ENCODE results near the gene RASGRP3. TPM values are rescaled to one million over a fixed set of nuclear protein-coding genes. Genes with fewer than 3 reads are reported as not detected.

The RASGRP3 gene
- total and polyA plus RNA-seq, 9 of the 15 experiments (the other 6 are each of a cell fraction or from before 2014, with no cell fraction given): 0.18 to 1.7 (median 1.2) TPM

- TF ChIP-seq PKNOX1 (IDR thresholded peaks at IDR 0.05): peak; percentile 83
- no peak for TF ChIP-seq PHF8 (IDR thresholded peaks at IDR 0.05; ENCODE audit: borderline replicate concordance, low read length)
- TF ChIP-seq TAL1 (IDR thresholded peaks at IDR 0.05): peak; percentile 65
- no peak for TF ChIP-seq KHSRP (IDR thresholded peaks at IDR 0.05)
- 0 out of 4 replicates have a peak, but pooled peaks of 1 of the 2 experiments have one; percentile 21 for TF ChIP-seq RAD21 (CRISPR knock-in tag; conservative IDR thresholded peaks at IDR 0.05 in 1 of 2, IDR thresholded peaks at IDR 0.05 in 1 of 2)
- no peak for TF ChIP-seq ZSCAN29 (IDR thresholded peaks at IDR 0.05)
- TF ChIP-seq TCF15 (CRISPR knock-in tag; IDR thresholded peaks at IDR 0.05): no peak
- TF ChIP-seq ZNF592 (IDR thresholded peaks at IDR 0.05): peak; percentile 17; the same call in 1 of the 2 replicates
- TF ChIP-seq ZNF133 (CRISPR knock-in tag; IDR thresholded peaks at IDR 0.05): no peak
- TF ChIP-seq RBFOX2 (IDR thresholded peaks at IDR 0.05; ENCODE audit: low read depth, low read length): peak; percentile 47; the same call in 1 of the 2 replicates
- TF ChIP-seq ZNF197 (CRISPR knock-in tag; IDR thresholded peaks at IDR 0.05; ENCODE audit: low read depth): 0 out of 2 replicates have a peak, but pooled peaks have one; percentile 37
- no peak for TF ChIP-seq KLF16 (IDR thresholded peaks at IDR 0.05)
- no peak for TF ChIP-seq ZNF41 (CRISPR knock-in tag; conservative IDR thresholded peaks at IDR 0.05)
- TF ChIP-seq FOXK1 (CRISPR knock-in tag; IDR thresholded peaks at IDR 0.05; ENCODE audit: borderline replicate concordance): no peak
- TF ChIP-seq SMARCE1 (IDR thresholded peaks at IDR 0.05): peak; percentile 75; the same call in 1 of the 2 replicates
- peak; percentile 4; the same call in 1 of the 2 replicates for TF ChIP-seq DMBX1 (CRISPR knock-in tag; IDR thresholded peaks at IDR 0.05; ENCODE audit: borderline replicate concordance)
- peak; percentile 96 for TF ChIP-seq CEBPG (CRISPR knock-in tag; IDR thresholded peaks at IDR 0.05)
- peak; percentile 56 to 94 for TF ChIP-seq CEBPG (tag; conservative IDR thresholded peaks at IDR 0.05 in 1 of 2, IDR thresholded peaks at IDR 0.05 in 1 of 2)
- no peak for TF ChIP-seq ZFP1 (CRISPR knock-in tag; IDR thresholded peaks at IDR 0.05)
- TF ChIP-seq RBBP5 (IDR thresholded peaks at IDR 0.05; ENCODE audit: borderline replicate concordance, insufficient read depth, low read length, poor library complexity, severe bottlenecking): peak; percentile 26
- peak; percentile 86 for TF ChIP-seq FOXM1 (IDR thresholded peaks at IDR 0.05; ENCODE audit: low read depth)
- peak; percentile 81; the same call in 1 of the 2 replicates for TF ChIP-seq FOXM1 (CRISPR knock-in tag; IDR thresholded peaks at IDR 0.05; ENCODE audit: low read depth)
Measured at GRCh38 chr2:33477473-33478468, 1.3 kb downstream of the RASGRP3 start (continued).

Measured in K562 (cell line).